ENCODE data around the gene MRTFA. TPM values are rescaled to one million over a fixed set of nuclear protein-coding genes. Genes with fewer than 3 reads are reported as not detected.

MRTFA gene
- total RNA-seq, 2 experiments from 2014 or later, result 55.3 to 58.9 TPM

- Mint-ChIP-seq H3K27me3 (no peaks in the 10 kb centered on the region), H3K4me1 (ENCODE audit: low read depth) (peaks cover 36% of the 10 kb centered on the region), H3K4me3 (no peak overlapping the region), H3K9me3 (no peaks in the 10 kb centered on the region), H3K27ac (peak overlapping the region; percentile 91), H3K36me3 (ENCODE audit: low read depth) (peaks cover 77% of the 10 kb centered on the region)
- POLR2A ChIA-PET, result interaction anchor here (1.0 to 1.4 kb wide), 3 partner anchors 16 to 22 kb away, joined by 3 to 7 read pairs (median 3); no protein-coding TSS in a partner anchor
- peak overlapping the region in 1 of 2 donors; percentile 20 for H3K27ac ChIP-seq (ENCODE audit: low read depth in 1 of 2, low read length in 2 of 2)
- CTCF ChIA-PET, result interaction anchor here (0.5 kb wide), 1 partner anchor 141 kb away, joined by 3 read pairs; no protein-coding TSS in a partner anchor
- ATAC-seq (ENCODE audit: poor library complexity) (no peak), DNase-seq (no peak)
- intact Hi-C loops (cut with DNase I, micrococcal nuclease), result no loop called here
- no peak overlapping the region for H3K4me3 ChIP-seq (ENCODE audit: low read length)
- H3K9me3 ChIP-seq (ENCODE audit: control insufficient read depth in 1 of 2, insufficient read depth in 1 of 2, low read length in 2 of 2), result no peaks in the 10 kb centered on the region
- no peaks in the 10 kb centered on the region for H3K27me3 ChIP-seq (ENCODE audit: control insufficient read depth in 1 of 2, insufficient read depth in 2 of 2, low read length in 2 of 2)
- H3K4me1 ChIP-seq (ENCODE audit: insufficient read depth, low read length), result peaks cover 32% of the 10 kb centered on the region
- TF ChIP-seq CTCF (IDR thresholded peaks at IDR 0.05), result no peak
- peaks cover 68% of the 10 kb centered on the region for H3K36me3 ChIP-seq (ENCODE audit: insufficient read depth, low read length)
Observed at GRCh38 chr22:40416267-40416570, 220.3 kb downstream of the MRTFA start.

- peaks cover 68% of the 10 kb centered on the region for H3K36me3 ChIP-seq (ENCODE audit: insufficient read depth, low read length)
- ATAC-seq (ENCODE audit: poor library complexity) (peak; percentile 58), DNase-seq (peak in 3 of 14 experiments; percentile 29 to 39 (median 30))
- ChIA-PET CTCF (interaction anchor here (0.5 kb wide), 1 partner anchor 142 kb away, joined by 3 read pairs; no protein-coding TSS in a partner anchor), POLR2A (interaction anchor here (0.8 to 1.4 kb wide), 6 partner anchors 15 to 46 kb away, joined by 3 to 7 read pairs (median 4); no protein-coding TSS in a partner anchor)
- H3K9me3 Mint-ChIP-seq, result no peaks in the 10 kb centered on the region
- peaks cover 77% of the 10 kb centered on the region for H3K36me3 Mint-ChIP-seq (ENCODE audit: low read depth)
- no peaks in the 10 kb centered on the region for H3K27me3 Mint-ChIP-seq
- peaks cover 36% of the 10 kb centered on the region for H3K4me1 Mint-ChIP-seq (ENCODE audit: low read depth)
- H3K4me3 Mint-ChIP-seq, result peak overlapping the region; percentile 48
- peaks cover 32% of the 10 kb centered on the region for H3K4me1 ChIP-seq (ENCODE audit: insufficient read depth, low read length)
- H3K27ac Mint-ChIP-seq, result peak overlapping the region; percentile 91
- peak overlapping the region; percentile 39 to 49 for H3K27ac ChIP-seq (ENCODE audit: low read depth in 1 of 2, low read length in 2 of 2)
- intact Hi-C loops (cut with DNase I, micrococcal nuclease), result no loop called here
- H3K27me3 ChIP-seq (ENCODE audit: control insufficient read depth in 1 of 2, insufficient read depth in 2 of 2, low read length in 2 of 2), result no peaks in the 10 kb centered on the region
- H3K4me3 ChIP-seq (ENCODE audit: low read length), result no peak overlapping the region
- no peak for TF ChIP-seq CTCF (IDR thresholded peaks at IDR 0.05)
- no peaks in the 10 kb centered on the region for H3K9me3 ChIP-seq (ENCODE audit: control insufficient read depth in 1 of 2, insufficient read depth in 1 of 2, low read length in 2 of 2)
Observed at GRCh38 chr22:40415531-40416266, 220.8 kb downstream of the MRTFA start.

GRCh38 chr22:40414838-40415505 lies 221.5 kb downstream of the MRTFA start:
- peaks cover 36% of the 10 kb centered on the region for H3K4me1 Mint-ChIP-seq (ENCODE audit: low read depth)
- peak overlapping the region; percentile 91 for H3K27ac Mint-ChIP-seq
- TF ChIP-seq CTCF (IDR thresholded peaks at IDR 0.05), result no peak
- peak overlapping the region; percentile 39 to 49 for H3K27ac ChIP-seq (ENCODE audit: low read depth in 1 of 2, low read length in 2 of 2)
- no peaks in the 10 kb centered on the region for H3K9me3 ChIP-seq (ENCODE audit: control insufficient read depth in 1 of 2, insufficient read depth in 1 of 2, low read length in 2 of 2)
- H3K27me3 ChIP-seq (ENCODE audit: control insufficient read depth in 1 of 2, insufficient read depth in 2 of 2, low read length in 2 of 2), result no peaks in the 10 kb centered on the region
- DNase-seq (no peak), ATAC-seq (ENCODE audit: poor library complexity) (no peak)
- peaks cover 77% of the 10 kb centered on the region for H3K36me3 Mint-ChIP-seq (ENCODE audit: low read depth)
- intact Hi-C loops (cut with DNase I, micrococcal nuclease), result no loop called here
- POLR2A ChIA-PET, result interaction anchor here (0.8 to 1.4 kb wide), 6 partner anchors 15 to 47 kb away, joined by 3 to 7 read pairs (median 4); no protein-coding TSS in a partner anchor
- H3K9me3 Mint-ChIP-seq, result no peaks in the 10 kb centered on the region
- H3K27me3 Mint-ChIP-seq, result no peaks in the 10 kb centered on the region
- H3K4me3 Mint-ChIP-seq, result peak overlapping the region; percentile 48
- H3K36me3 ChIP-seq (ENCODE audit: insufficient read depth, low read length), result peaks cover 68% of the 10 kb centered on the region
- no peak overlapping the region for H3K4me3 ChIP-seq (ENCODE audit: low read length)
- H3K4me1 ChIP-seq (ENCODE audit: insufficient read depth, low read length), result peaks cover 32% of the 10 kb centered on the region
- CTCF ChIA-PET, result no interaction called here

All from CD4-positive, alpha-beta T cell (primary cell).